ENCODE measurements around the gene C1orf232.

DNA sequence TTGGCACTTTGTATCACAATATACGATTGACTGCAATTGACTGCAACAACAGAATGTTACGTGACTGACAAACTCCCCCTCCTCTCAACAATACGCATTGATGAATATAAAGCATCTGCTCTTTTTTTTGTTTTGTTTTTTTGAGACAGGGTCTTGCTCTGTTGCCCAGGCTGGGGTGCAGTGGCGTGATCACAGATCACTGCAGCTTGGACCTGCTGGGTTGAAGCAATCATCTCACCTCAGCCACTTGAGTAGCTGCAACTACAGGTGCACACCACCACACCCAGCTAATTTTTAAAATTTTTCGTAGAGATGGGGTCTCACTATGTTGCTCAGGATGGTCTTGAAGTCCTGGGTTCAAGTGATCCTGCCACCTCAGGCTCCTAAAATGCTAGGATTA lies 44.0 kb upstream of the C1orf232 start:
- TF ChIP-seq, protein P1, sequence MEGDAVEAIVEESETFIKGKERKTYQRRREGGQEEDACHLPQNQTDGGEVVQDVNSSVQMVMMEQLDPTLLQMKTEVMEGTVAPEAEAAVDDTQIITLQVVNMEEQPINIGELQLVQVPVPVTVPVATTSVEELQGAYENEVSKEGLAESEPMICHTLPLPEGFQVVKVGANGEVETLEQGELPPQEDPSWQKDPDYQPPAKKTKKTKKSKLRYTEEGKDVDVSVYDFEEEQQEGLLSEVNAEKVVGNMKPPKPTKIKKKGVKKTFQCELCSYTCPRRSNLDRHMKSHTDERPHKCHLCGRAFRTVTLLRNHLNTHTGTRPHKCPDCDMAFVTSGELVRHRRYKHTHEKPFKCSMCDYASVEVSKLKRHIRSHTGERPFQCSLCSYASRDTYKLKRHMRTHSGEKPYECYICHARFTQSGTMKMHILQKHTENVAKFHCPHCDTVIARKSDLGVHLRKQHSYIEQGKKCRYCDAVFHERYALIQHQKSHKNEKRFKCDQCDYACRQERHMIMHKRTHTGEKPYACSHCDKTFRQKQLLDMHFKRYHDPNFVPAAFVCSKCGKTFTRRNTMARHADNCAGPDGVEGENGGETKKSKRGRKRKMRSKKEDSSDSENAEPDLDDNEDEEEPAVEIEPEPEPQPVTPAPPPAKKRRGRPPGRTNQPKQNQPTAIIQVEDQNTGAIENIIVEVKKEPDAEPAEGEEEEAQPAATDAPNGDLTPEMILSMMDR (IDR thresholded peaks at IDR 0.05) = no peak
- TF ChIP-seq POLR2A (IDR thresholded peaks at IDR 0.05) (no peak), POLR2AphosphoS5 (IDR thresholded peaks at IDR 0.05) (no peak), EP300 (IDR thresholded peaks at IDR 0.05) (no peak)
